SH-SY5Y (cell line): ENCODE measurements around the gene MTCL3.

Source experiments
- GATA2 ChIP-seq: IDR thresholded peaks from 2 replicates; pipeline ENCODE4 v1.6.1; 2011; ENCODE audit warnings: mild to moderate bottlenecking, low read depth, low read length
- GATA3 ChIP-seq: IDR thresholded peaks from 2 replicates; pipeline ENCODE4 v1.6.1; 2011; ENCODE audit warnings: low read depth, mild to moderate bottlenecking, low read length, moderate library complexity

DNA sequence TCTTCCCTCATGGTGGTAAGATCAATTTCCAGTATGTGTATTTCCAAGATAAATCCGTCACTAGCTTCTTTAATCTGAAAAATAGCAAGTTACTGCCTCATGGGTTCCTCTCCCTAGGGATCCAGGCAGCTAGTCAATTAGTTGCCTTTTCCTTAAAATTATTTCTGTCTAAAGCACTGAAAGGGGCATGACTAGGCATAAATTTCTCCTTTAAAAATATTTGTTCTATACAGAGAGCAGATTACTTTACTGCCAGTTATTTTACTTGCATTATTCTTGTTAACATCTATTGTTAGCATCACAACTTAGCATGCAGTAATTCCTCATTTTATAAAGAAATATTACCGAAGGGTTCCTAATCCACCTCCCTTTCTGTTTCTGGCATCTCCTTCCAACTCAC lies 1.4 kb downstream of the MTCL3 start:
- TF ChIP-seq GATA2 (no peak), GATA3 (no peak)
